ENCODE data around the gene CRYBB1. TPM values are rescaled to one million over a fixed set of nuclear protein-coding genes. Genes with fewer than 3 reads are reported as not detected.

The CRYBB1 gene
- polyA plus RNA-seq, 3 donors, result 0.33 to 1.6 (median 0.78) TPM

GRCh38 chr22:26648011-26648497 is 30.2 kb upstream of the CRYBB1 start:
- Histone ChIP-seq H3K9ac (ENCODE audit: insufficient read depth, low read length, poor library complexity, severe bottlenecking) (peak overlapping the region; percentile 38), H3K27ac (ENCODE audit: low read depth in 1 of 2, low read length in 2 of 2) (peak overlapping the region; percentile 11 to 77), H4K20me1 (ENCODE audit: insufficient read depth, low read length) (no peaks in the 10 kb centered on the region), H3K4me1 (ENCODE audit: control insufficient read depth in 1 of 2, insufficient read depth in 2 of 2, low read length in 2 of 2) (peaks cover 46 to 54% of the 10 kb centered on the region in 2 donors), H3K36me3 (replicated peaks in 1 of 2; ENCODE audit: control insufficient read depth in 1 of 2, insufficient read depth in 2 of 2, low read length in 2 of 2) (no peaks in the 10 kb centered on the region), H3K9me3 (replicated peaks in 1 of 2; ENCODE audit: control insufficient read depth in 1 of 2, insufficient read depth in 1 of 2, low read length in 2 of 2) (no peaks in the 10 kb centered on the region), H3K4me2 (replicated peaks; ENCODE audit: extremely low read depth, low read length, poor library complexity, severe bottlenecking) (peak overlapping the region; percentile 60), H3K79me2 (ENCODE audit: insufficient read depth, low read length) (no peaks in the 10 kb centered on the region), H3K27me3 (ENCODE audit: control insufficient read depth in 2 of 2, insufficient read depth in 2 of 2, low read length in 2 of 2) (no peaks in the 10 kb centered on the region), H3K4me3 (replicated peaks in 1 of 3; ENCODE audit: low read depth in 2 of 3, low read length in 3 of 3) (peak overlapping the region in 1 of 3 experiments; percentile 58), H2AFZ (ENCODE audit: insufficient read depth, low read depth, low read length, poor library complexity, severe bottlenecking) (peak overlapping the region; percentile 60)
- peaks cover 61% of the 10 kb centered on the region for H3K4me1 Mint-ChIP-seq
- no peak for TF ChIP-seq CTCF (IDR thresholded peaks at IDR 0.05)
- peak overlapping the region in 3 of 7 donors; percentile 88 to 91 (median 88) for H3K27ac Mint-ChIP-seq
- 10% methylated on average over 14 of the region's 17 CpGs for WGBS (ENCODE audit: insufficient coverage)
- H3K27me3 Mint-ChIP-seq (ENCODE audit: low read depth in 3 of 3), result peaks cover 0 to 3% (median 1%) of the 10 kb centered on the region in 3 donors
- H3K4me3 Mint-ChIP-seq, result peak overlapping the region; percentile 12 to 69
- no peaks in the 10 kb centered on the region for H3K36me3 Mint-ChIP-seq
- no peak for DNase-seq
- intact Hi-C loops (cut with micrococcal nuclease), result no loop called here
- H3K9me3 Mint-ChIP-seq, result no peaks in the 10 kb centered on the region

GRCh38 chr22:26646158-26646557 is 28.3 kb upstream of the CRYBB1 start:
- 91% methylated on average over 5 of the region's 5 CpGs for WGBS (ENCODE audit: insufficient coverage)
- DNase-seq, result no peak
- no peak overlapping the region for H3K4me3 Mint-ChIP-seq
- H3K27ac Mint-ChIP-seq, result no peak overlapping the region
- no peaks in the 10 kb centered on the region for H4K20me1 ChIP-seq (ENCODE audit: insufficient read depth, low read length)
- no peak overlapping the region for H2AFZ ChIP-seq (ENCODE audit: insufficient read depth, low read depth, low read length, poor library complexity, severe bottlenecking)
- TF ChIP-seq CTCF (IDR thresholded peaks at IDR 0.05), result no peak
- H3K4me3 ChIP-seq (replicated peaks in 1 of 3; ENCODE audit: low read depth in 2 of 3, low read length in 3 of 3), result no peak overlapping the region
- peaks cover 0 to 8% (median 2%) of the 10 kb centered on the region in 3 donors for H3K27me3 Mint-ChIP-seq (ENCODE audit: low read depth in 3 of 3)
- H3K9me3 ChIP-seq (replicated peaks in 1 of 2; ENCODE audit: control insufficient read depth in 1 of 2, insufficient read depth in 1 of 2, low read length in 2 of 2), result no peaks in the 10 kb centered on the region
- H3K4me2 ChIP-seq (replicated peaks; ENCODE audit: extremely low read depth, low read length, poor library complexity, severe bottlenecking), result no peak overlapping the region
- no peaks in the 10 kb centered on the region for H3K36me3 ChIP-seq (replicated peaks in 1 of 2; ENCODE audit: control insufficient read depth in 1 of 2, insufficient read depth in 2 of 2, low read length in 2 of 2)
- no peaks in the 10 kb centered on the region for H3K27me3 ChIP-seq (ENCODE audit: control insufficient read depth in 2 of 2, insufficient read depth in 2 of 2, low read length in 2 of 2)
- H3K9ac ChIP-seq (ENCODE audit: insufficient read depth, low read length, poor library complexity, severe bottlenecking), result no peak overlapping the region
- H3K79me2 ChIP-seq (ENCODE audit: insufficient read depth, low read length), result no peaks in the 10 kb centered on the region
- intact Hi-C loops (cut with micrococcal nuclease), result no loop called here
- no peaks in the 10 kb centered on the region for H3K9me3 Mint-ChIP-seq
- no peaks in the 10 kb centered on the region for H3K36me3 Mint-ChIP-seq
- peaks cover 60% of the 10 kb centered on the region for H3K4me1 Mint-ChIP-seq
- H3K27ac ChIP-seq (ENCODE audit: low read depth in 1 of 2, low read length in 2 of 2), result no peak overlapping the region
- H3K4me1 ChIP-seq (ENCODE audit: control insufficient read depth in 1 of 2, insufficient read depth in 2 of 2, low read length in 2 of 2), result peaks cover 40 to 46% of the 10 kb centered on the region in 2 donors

Measured in CD14-positive monocyte (primary cell).